GM18499 (cell line): Measurements from ENCODE around the gene HPDL.

Experiments used
- ATAC-seq: cut with Tn5 transposase; IDR thresholded peaks from one replicate; pipeline ENCODE4 v1.9.1; 2021; ENCODE audit warnings: moderate number of reproducible peaks; ENCODE audit not compliant: insufficient read depth, unreplicated experiment

Gene HPDL

DNA sequence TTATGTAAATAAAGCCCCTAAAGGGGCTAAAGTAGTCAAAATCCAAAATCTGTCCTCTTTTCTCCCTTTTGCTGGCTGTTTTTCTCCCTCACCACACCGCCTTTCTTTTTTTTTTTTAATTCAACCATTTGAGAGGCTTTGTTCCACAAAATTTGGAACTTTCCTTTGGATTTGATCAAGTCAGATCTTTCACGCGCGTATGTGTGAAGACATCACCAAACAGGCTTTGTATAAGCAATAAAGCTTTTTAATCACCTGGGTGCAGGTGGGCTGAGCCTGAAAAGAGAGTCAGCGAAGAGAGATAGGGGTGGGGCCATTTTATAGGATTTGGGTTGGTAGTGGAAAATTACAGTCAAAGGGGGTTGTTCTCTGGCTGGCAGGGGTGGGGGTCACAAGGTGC lies 5.3 kb upstream of the HPDL start:
- no peak for ATAC-seq

DNA sequence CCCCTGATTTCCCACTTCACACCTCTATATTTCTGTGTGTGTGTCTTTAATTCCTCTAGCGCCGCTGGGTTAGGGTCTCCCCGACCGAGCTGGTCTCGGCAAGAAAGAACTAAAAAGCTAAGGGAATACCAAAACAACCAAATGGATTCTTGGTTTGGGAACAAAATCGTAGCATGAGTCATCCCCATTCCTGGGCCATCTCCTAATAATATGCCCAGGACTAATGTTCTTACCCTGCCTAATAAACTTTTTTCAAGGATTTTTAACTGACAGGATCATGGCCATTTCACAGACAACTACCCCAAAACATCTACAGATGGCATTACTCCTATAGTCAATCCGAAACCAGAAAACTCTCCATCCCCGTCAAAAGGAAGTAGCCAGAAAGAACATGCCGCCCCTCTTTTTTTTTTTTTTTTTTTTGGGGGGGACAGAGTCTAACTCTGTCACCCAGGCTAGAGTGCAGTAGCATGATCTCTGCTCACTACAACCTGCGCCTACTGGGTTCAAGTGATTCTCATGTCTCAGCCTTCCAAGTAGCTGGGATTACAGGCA lies 4.1 kb upstream of the HPDL start:
- ATAC-seq: no peak

DNA sequence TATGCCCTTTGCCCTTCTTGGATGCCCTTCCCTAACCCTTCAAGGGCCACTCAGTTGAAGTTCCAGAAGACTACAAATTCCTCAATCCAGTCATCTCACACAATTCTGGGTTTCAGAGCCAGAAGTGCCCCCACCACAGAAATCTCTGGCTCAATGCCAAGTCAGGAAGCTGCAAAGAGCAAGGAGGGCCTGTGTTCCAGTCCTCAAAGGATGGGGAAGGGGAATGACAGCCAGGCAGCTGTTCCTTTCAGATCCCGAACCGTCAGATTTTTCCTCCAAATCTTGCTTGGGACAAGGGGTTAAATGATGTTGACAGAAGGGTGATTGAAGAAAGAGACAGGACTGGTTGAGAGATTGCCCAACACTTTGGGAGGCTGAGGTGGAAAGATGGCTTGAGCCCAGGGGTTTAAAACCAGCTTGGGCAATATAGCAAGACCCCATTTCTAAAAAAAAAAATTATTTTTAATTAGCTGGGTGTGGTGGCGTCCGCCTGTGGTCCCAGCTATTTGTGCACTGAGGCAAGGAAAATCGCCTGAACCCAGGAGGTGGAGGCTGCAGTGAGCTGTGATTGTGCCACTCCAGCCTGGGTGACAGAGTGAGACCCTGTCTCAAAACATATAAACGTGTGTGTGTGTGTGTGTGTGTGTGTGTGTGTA lies 716 bp upstream of the HPDL start:
- no peak for ATAC-seq

DNA sequence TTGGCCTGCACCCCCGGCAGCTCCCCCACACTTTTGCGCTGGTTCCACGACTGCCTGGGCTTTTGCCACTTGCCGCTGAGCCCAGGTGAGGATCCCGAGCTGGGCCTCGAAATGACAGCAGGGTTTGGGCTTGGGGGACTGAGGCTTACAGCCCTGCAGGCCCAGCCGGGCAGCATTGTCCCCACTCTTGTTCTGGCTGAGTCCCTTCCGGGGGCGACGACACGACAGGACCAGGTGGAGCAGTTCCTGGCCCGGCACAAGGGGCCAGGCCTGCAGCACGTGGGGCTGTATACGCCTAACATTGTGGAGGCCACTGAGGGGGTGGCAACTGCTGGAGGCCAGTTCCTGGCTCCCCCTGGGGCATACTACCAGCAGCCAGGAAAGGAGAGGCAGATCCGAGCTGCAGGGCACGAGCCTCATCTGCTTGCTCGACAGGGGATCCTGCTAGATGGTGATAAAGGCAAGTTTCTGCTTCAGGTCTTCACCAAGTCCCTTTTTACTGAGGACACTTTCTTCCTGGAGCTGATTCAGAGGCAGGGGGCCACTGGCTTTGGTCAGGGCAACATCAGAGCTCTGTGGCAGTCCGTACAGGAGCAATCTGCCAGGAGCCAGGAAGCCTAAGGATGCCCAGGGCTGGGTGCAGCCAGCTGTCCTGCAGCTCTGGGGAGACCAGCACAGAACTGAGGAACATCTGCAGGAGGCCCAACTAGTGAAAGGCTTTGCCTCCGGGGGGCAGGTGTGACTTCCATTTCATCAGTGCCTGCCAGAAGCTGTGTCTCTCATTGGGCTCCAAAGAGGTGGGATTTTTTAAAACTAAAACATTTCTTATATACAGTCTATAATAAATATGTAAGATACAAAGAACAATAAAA lies 1.2 kb downstream of the HPDL start:
- no peak for ATAC-seq

DNA sequence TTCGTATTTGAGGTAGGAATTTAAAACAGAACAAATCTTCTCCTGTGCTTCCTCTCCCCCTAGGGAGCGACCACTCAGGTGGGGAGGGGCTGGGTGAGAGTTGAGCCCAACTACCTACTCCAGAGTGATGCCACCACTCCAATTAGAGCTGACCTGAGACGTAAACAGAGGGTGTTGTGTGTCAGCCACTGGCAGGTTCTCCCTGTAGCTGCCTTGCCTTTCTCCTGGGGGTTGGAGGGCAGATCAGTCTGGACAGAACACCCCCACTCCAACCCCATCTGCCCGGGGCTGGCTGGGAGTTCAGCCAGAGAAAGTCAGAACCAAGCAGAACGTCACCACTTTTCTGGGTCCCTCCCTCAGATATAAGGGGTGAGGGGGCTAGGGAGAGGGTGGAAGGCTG lies 2.0 kb downstream of the HPDL start:
- ATAC-seq: no peak

DNA sequence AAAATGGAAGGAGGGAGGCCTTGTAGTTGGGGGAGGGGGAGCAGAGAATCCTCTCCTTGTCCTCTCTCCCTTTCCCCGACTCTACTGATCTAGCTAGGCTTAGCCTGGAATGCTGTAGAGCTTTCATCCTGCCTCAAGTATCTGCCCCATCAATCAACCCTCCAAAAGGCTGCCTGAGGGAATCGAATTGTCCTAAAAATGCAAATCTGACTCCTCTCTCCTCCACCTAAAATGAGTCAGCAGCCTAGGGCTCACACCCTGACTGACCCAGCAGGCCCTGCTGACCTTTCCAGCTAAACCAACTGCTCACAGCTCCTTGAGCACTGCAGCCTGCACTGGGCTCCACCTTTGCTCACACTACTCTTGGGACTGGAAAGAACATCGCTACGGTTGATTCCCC lies 2.8 kb downstream of the HPDL start:
- ATAC-seq: no peak

DNA sequence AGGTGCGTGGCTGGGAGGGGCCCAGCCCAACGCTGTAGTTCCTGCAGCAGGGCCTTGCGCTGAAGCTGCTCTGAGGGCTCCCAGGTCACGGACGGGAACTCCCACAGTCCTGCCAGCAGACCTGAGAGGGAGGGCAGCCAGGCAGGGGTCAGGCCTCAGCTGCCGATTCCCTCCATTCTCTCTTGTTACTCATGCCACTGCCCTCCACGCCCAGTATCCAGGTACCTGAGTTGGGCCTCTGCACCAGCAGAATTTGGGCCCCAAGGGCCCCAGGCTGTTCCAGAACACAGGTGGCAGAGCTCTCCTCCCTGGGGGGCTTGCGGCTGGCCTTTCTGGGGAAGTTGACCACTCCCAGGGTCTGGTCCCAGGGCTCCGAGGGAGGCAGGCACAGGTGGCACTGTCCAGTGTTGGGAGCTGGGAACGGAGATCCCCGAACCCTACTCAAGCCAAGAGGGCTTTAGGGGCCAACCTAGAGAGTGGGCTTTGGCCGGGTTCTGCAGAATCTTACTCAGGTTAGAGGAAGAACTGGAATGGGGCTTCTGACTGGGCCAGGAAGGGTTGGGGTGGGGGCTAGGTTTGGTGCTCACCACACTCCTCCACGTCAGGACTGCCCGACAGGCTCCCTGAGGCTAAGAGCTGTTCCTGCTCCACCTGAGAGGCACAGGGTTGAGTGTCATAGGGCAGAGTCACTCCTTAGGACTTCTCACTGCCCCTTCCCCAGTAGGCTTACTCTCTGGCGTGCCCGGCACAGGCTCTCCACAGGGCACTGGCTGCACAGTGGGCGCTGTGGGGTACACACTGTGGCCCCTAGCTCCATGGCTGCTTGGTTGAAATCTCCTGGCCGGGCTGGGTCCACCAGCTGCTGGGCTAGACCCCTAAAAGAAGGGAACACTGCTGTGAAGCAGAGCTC lies 5.0 kb downstream of the HPDL start:
- no peak for ATAC-seq

DNA sequence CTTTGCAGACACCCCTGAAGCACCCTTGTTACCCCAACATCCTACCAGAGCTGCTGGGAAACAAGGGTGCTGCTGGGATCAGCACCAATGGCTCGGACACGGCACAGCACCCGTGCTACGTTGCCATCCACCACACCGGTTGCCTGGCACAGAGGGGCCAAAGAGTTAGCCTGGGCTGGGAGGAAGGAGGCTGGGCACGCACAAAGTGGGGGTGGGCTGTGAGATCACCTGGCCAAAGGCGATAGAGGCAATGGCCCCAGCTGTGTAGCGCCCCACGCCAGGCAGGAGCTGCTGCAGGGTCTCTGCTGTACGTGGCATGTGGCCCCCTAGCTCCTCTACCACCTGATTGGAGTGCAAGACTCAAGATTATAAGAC lies 5.6 kb downstream of the HPDL start:
- ATAC-seq: no peak

DNA sequence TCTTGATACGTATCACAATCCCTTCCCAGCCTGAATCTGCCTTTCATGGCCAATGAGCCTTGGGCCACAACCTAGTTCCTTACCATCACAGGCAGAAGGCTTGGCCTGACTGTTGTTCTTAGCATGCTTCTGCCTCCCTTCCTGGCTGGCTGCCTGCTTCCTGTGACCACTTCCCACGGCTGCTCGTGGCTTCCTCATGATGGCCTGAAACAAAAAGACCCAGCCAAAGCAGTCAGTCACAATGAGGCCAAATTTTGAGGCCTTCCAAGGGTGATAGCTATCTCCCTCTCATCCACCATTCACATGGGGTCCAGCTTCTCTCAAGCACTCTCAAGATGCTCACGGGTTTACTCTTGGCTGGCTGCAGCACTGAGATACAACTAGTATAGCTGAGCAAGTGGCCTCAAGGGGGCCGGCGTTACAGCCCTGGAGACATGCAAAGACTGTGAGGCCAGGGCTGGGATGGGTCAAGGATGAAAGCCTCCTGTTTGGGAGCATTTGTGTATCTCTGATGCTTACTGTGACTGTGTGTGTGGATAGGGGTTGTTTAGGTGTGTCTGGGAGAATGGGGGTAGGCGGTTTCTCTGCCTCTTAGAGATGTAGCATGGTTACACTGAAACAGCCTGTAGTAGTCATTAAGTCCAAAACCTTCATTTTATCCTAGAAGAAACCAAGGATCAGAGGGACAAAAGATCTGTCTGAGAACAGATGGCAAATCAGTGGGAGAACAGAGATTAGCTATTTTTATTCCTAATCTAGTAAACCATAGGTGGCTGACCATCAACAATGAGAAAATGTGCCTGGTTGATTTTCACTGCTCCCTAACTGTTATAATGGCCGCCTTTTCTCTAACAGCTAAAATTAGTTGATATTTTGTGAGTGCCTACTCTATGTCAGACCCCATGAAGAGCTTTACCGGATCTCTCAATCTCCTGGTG lies 7.9 kb downstream of the HPDL start:
- ATAC-seq: no peak

DNA sequence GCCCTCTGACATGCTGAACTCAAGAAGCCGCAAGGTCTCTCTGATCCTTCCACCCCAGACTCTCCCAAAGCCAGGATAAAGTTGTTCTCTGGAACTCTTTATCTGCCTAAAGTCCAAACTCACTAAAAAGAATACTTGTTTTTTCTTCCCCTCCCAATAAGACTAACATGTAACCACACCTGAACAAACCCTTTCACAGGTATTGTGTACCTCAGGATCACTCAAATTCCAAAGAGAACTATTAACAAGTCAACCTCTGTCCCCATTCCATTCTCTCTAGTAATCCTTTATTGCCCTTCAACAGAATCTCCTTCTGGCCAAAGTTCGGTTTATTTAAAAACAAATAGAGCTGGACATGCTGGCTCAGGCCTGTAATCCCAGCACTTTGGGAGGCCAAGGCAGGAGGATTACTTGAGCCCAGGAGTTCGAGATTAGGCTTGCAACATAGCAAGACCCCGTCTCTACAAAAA lies 9.2 kb downstream of the HPDL start:
- no peak for ATAC-seq

DNA sequence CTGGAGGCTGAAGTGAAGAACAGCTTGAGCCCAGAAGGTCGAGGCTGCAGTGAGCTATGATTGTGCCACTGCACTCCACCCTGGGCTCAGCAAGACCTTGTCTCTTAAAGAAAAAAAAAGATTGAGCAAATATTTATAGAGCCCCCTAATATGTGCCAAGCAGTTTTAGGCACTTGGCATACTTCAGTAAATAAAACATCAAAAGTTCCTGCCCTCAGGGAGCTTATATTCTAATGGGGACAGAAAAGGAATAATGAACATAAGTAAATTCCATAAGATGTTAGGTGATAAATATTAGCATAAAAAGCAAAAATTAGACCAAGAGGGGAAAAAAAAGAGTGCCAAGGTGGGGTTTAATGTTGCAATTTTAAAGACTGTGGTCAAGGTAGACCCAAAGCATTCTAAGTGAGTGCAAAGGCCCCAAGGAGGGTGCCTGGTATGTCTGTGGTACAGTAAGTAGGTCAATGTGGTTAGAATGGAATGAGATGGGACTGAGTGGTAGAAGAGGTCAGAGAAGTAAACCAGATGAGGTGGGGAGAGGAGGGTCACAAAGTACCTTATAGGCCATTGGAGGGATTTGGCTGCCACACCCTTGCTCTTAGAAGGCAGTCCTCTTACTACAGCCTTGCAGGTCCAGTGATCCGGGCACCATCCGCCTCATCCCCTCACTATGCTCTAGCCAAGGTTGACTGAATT lies 11.1 kb downstream of the HPDL start:
- ATAC-seq: no peak

DNA sequence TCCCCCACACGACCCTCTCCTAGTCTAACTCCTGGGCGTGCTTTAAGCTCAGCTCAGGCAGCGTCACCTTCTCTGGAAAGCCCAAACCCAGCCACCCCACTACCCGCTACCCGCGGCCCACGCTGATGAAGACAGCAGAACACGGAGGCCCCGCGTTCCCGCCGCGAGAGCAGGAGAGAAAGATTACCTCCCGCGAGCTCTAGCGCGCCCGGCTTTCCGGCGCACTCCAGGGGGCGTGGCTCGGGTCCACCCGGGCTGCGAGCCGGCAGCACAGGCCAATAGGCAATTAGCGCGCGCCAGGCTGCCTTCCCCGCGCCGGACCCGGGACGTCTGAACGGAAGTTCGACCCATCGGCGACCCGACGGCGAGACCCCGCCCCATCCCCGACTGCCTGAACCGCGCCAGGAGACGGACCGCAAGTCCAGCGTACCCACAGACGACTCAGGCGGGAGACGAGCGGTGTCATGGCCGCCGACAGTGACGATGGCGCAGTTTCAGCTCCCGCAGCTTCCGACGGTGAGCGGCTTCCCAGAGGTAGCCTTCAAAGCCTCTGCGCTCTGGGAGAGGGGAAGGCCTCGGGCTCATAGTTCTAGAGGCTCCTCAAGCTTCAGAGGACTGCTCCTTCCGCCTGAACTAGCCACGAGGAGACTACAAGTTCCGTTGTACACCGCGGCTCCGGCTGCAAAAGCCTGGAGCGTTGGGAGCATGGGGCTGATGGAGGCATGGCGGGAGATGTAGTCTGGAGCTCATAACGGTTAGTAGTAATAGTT lies 13.3 kb downstream of the HPDL start, which contains the start of the genes MUTYH and TOE1:
TSS of gene MUTYH (minus strand) at position 652 of the 770 bp plus-strand sequence. CDS start 5,935 bp downstream, outside the sequence.
TSS of gene TOE1 (plus strand) at position 382 of the 770 bp plus-strand sequence. CDS start at position 465, 83 bp downstream.
- peak; percentile 42 for ATAC-seq

DNA sequence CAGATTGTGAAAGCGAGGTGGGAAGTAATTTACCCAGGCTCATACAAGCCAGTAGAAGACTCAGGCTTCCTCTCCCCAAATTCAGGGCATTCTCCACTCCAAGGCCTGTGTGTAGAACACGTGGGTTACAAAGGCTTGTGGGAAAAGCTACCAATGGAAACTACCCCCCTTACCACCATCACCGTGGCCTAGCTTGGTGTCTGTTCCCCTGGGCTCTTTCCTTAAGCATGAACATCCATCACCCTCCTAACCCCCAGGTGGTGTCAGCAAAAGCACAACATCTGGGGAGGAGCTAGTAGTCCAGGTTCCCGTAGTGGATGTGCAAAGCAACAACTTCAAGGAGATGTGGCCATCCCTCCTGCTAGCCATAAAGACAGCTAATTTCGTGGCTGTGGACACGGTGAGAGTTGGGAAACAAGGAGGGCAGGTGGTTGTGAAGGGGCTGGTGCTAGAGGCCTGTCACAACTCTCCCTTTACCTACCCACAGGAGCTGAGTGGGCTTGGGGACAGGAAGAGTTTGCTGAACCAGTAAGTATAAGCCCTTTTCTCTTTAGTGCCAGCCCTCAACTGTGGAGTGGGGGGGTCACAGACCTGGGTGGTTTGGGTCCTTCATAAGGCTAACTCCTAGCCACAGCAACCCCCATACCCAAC lies 14.2 kb downstream of the HPDL start:
- ATAC-seq: no peak

DNA sequence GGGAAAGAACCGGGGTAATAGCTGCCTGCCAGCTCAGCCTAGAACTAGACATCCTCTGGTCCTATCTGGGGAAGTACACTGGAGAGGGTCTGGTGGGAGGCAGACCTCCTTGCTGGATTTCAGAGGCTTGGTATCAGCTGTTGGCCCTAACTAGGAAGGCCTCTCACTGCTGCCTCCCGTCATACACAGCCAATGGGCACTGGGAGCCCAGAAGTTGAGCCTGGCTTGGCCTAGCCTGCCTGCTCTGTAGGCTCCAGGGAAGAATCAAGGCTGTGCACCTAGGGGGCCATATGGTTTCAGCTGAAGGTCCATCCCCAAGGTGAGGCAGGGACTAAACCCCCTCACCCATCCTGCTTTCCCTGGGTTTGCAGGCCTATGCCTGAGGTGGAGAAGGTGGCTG lies 17.8 kb downstream of the HPDL start:
- ATAC-seq: no peak

DNA sequence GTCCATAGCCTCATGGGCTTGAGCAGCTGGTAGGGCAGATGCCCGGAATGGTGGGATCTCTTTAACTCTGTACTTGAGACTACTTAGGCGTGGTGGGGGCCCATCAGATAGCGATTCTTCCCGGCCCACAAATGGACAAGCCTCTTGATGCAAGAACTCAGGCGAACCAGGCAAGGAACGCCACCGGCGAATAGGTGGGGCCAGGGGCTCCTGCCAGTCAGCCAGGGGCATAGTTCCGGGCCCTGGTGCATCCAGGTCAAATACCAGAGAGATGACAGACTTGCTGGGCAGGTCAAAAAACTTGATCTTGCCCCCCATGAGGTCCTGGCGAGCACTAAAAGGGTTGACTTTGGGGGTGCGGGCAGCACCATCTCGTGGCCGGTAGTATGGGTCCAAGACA lies 18.3 kb downstream of the HPDL start:
- no peak for ATAC-seq

DNA sequence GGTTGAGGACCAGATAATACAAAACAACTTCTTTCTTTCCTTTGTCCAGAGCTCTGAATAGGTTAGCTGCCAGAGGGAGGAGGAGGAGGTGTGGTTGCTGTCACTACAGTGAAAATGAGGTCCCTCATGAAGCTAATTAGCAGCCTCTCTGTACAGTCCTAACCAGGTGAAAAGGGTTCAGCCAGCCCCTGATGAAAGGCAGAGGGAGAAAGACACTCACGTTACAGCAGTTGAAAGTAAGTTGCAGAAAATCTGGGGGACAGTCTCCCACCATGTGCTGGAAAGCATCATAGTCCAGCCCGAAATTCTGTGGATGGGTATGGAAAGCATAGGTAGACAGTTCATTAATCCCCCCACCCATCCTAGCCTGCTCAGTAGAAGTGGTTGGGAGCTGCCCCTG lies 19.8 kb downstream of the HPDL start:
- ATAC-seq: no peak

DNA sequence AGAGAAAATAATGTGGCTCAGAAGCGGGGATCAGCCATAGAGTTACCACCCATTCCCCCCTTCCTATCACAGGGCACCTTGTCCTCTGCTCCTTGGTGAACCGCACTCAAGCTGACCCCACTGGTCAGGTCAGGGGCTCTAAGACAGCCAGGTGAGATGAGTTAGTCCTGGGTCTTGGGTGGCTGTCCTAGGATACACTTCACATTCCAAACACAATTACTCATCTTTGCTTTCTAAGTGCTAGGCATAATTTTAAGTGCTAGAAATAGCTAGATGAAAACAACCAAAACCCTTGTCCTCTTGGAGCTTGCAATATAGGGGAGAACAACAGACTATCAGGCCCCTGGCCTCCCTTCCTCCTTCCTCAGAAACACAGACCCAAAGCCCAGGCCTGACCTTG lies 21.3 kb downstream of the HPDL start:
- no peak for ATAC-seq
